GM19395 (cell line): ENCODE measurements around the gene RWDD4.
"Not testable (repeated sequence)": the region's sequence is repeated elsewhere in the genome, so short reads cannot be mapped to it uniquely, and the experiment has no call there.

Source experiments
- ATAC-seq: cut with Tn5 transposase; IDR thresholded peaks from one replicate; pipeline ENCODE4 v1.9.1; 2021; ENCODE audit warnings: mild to moderate bottlenecking, moderate library complexity; ENCODE audit not compliant: unreplicated experiment

The RWDD4 gene

GRCh38 chr4:183636503-183636902 lies 22.5 kb downstream of the RWDD4 start:
- no peak for ATAC-seq

DNA sequence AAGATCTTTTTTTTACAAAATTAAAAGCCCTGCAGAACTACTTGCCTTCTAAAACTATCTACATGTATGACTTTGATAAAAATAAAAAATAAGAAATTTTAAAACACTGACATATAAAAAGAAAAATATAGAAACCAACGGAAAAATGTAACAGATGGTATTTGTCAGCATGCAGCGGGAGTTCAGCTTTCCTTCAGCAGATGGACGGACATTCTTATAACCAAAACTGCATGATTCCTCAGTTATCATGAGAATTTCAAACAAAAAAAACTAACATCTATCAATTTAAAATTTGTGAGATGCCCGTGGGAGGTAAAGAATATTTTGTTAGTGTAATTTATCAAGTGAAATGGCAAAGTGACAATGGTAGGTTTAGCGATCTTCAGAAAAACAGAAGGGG lies 23.2 kb downstream of the RWDD4 start:
- no peak for ATAC-seq

GRCh38 chr4:183635321-183635720 lies 23.7 kb downstream of the RWDD4 start:
- ATAC-seq = no peak

- ATAC-seq = no peak
These were observed 25.2 kb downstream of the RWDD4 start for GRCh38 chr4:183633476-183634400.

GRCh38 chr4:183632689-183633088 lies 26.3 kb downstream of the RWDD4 start:
- no peak for ATAC-seq

DNA sequence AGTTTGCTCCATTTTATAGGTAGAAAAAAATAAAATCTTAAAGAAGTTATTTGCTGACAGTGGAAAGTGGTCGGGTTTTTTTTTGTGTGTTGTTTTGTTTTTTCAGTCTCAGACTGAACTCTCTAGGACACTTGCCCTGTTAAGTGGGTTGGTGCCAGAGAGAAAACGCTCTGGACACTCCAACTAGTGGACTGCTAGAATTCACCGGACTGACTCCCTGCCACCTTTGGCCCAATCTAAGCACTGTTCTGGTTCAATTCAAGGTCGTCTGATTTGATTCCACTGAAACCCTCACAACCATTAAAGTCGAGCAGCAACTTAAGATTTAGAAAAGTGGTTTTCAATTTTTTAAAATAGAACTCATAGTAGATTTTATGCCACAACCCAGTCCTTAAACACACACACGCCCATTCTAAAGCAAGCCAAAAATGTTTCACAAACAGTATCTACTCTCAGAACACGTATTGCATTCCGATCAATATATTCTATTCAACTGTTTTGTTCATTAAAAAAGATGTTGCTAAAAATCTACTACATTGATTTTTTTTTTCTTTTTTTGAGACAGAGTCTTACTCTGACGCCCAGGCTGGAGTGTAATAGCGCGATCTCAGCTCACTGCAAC lies 27.3 kb downstream of the RWDD4 start:
- ATAC-seq = no peak

GRCh38 chr4:183627979-183628588 lies 30.9 kb downstream of the RWDD4 start:
- no peak for ATAC-seq

GRCh38 chr4:183627286-183627685 lies 31.7 kb downstream of the RWDD4 start:
- not testable (repeated sequence) for ATAC-seq

DNA sequence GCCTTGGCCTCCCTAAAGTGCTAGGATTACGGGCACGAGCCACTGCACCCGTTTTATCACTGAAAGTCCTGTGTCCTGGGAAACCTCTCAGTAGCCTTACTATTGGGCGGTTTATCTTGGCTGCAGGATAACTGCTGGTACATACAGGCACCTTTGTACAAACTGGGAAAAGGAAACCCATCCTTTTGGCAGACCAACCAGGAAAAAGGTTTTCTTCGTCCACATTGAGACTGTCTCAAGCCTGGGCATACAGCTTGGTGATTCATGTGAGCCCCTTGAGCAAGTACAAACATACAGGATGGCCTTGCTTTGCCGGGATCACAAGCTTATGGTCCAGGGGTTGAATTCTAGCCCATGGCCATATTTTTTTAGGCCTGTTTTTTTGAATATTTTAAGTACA lies 32.8 kb downstream of the RWDD4 start:
- no peak for ATAC-seq

- no peak for ATAC-seq
These were observed 34.4 kb downstream of the RWDD4 start for GRCh38 chr4:183624548-183624947.

GRCh38 chr4:183621875-183622274 lies 37.1 kb downstream of the RWDD4 start:
- no peak for ATAC-seq

GRCh38 chr4:183620421-183620820 lies 38.6 kb downstream of the RWDD4 start:
- ATAC-seq = no peak

GRCh38 chr4:183618681-183619080 lies 40.3 kb downstream of the RWDD4 start:
- no peak for ATAC-seq

GRCh38 chr4:183617075-183617474 lies 41.9 kb downstream of the RWDD4 start:
- no peak for ATAC-seq

DNA sequence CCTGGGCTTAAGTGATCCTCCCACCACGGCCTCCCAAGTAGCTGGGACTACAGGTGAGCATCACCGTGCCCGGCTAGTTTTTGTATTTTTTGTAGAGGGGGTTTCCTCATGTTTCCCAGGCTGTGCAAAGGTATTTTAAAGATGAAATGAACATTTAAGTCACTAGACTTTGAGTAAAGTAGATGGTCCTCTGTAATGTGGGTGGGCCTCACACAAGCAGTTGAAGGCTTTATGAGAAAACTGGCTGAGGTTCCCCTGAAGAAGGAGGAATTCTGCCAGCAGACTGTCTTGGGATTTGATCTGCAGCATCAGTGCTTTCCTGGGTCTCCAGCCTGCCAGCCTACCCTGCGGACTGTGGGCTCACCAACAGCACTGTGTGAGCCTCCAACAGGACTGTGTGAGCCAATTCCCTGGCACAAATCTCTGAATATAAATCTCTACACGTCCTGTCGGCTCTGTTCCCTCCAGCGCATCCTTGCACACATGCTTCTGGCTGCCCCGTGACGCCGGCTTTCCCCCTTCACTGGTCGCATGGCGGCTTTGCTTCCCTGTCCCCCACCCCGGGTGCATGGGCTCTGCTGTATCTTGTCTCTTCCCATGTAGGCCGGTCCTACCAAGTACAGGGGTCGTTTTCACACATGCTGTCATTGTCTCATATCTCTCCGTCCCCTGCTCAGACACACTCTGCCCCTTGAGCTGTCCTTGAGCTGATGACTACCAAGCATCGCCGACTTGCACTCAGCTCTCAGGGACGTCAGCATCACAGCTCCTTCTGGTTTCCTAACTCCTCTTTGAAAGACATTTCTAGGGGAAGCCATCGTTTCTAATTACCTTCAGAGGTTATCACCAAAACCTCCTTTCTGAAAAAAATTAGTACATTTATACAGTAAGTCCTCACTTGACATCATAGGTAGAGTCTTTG lies 46.4 kb downstream of the RWDD4 start:
- ATAC-seq = no peak

- no peak for ATAC-seq
These were observed 47.7 kb downstream of the RWDD4 start for GRCh38 chr4:183611210-183611830.

DNA sequence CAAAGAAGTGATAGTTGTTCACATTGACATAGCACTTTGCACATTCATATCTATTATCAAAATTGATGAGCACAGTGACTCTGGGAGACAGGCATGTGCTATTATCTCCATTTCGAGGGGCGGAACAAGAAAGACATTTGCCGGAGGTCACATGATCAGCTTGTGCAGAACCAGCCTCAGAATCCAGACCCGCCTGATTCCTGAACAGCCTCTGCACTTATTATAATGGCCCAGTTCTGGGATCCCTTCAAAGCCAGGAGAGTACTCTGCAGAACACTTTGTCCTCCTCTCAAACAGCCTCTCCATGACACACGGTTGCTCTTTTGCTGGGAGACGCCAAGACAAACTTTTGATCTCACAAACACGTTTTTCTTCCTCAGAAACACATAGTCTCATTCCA lies 48.4 kb downstream of the RWDD4 start:
- no peak for ATAC-seq

- no peak for ATAC-seq
These were observed 49.0 kb downstream of the RWDD4 start for GRCh38 chr4:183610033-183610432.

- no peak for ATAC-seq
These were observed 49.8 kb downstream of the RWDD4 start for GRCh38 chr4:183609151-183609550.

DNA sequence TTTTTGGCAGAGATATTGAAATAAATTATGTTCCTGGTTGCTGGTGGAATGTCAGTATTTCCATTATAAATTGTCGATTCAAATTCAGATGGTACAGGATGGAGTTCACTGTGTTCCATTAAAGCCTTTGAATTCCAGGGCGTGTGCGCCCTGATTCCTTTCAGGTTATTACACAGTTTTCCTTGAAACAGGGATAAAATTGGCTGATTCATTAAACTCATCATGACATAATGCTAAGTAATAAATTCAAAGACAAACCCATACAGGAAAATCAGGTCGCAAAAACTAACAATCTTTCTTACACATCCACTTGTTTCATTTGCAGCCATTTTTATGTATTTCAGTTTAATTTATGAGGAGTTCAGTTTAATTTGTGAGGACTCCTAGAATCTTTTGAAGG lies 51.1 kb downstream of the RWDD4 start:
- ATAC-seq = no peak
